ENCODE data around the gene S1PR1.
"Not testable (repeated sequence)": the region's sequence is repeated elsewhere in the genome, so short reads cannot be mapped to it uniquely, and the experiment has no call there.

Gene S1PR1

DNA sequence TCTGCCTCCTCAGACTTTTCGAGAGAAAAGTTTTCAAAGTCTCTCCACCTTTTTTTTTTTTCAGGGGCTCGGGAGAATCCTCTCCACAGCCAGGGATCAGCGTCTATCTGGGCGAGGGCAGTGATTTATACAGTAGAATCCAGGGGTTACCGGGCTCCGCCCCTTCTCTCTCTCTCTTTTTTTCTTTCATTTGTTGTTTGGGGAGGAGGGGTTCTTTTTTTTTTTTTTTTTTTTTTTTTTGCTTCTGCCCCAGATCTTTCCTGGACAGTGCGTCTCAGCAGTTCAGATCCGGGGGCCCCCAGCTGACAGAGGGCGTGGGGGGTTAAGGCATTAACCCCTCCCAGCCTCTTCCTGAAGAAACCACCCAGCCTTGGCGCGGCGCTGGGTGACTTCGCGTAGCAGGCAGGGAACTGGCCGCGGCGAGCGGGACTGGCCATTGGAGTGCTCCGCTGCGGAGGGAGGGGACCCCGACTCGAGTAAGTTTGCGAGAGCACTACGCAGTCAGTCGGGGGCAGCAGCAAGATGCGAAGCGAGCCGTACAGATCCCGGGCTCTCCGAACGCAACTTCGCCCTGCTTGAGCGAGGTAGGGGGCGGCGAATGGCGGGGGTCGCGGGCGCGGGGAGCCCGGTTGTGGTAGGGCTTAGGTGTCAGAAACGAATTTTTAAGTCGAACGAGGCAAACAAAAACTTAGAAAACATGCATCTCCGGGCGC, at the start of gene S1PR1:
S1PR1 (plus strand) TSS at position 504 of the 713 bp plus-strand sequence. CDS start 1,966 bp downstream, outside the sequence.
- no peak for FAIRE-seq

DNA sequence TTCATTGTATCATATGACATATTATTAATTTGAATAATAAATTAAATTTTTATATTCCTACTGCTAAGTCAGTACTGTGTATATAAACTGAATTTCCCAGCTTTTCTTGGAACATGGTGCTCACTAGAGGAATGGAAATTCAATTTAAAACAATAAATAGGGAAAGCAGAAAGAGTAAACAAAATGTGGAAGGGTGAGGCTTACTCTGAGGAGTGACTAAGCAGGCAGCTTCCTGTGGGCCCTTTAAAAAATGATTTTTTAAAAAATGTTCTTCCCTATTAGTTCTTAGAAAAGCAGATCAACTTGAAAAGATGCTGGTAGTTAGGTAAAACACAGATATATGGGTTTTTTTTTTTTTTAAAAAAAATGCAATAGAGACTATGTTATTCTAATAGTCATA, 49.5 kb upstream of the S1PR1 start:
- no peak for FAIRE-seq

DNA sequence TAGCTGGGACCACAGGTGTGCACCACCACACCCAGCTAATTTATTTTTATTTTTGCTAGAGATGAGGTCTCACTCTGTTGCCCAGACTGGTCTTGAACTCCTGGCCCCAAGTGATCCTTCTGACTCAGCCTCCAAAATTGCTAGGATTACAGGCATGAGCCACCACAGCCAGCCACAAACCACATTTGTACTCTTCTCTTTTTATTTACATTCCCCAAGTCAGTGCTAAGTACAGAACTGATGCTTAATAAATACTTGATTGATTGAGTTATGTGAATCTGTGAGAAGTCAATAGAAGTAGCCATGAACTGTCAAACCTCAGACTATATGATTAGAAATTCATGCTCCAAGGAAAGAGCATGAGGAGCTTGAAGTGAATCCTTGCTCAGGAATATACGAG, 48.5 kb upstream of the S1PR1 start:
- no peak for FAIRE-seq

DNA sequence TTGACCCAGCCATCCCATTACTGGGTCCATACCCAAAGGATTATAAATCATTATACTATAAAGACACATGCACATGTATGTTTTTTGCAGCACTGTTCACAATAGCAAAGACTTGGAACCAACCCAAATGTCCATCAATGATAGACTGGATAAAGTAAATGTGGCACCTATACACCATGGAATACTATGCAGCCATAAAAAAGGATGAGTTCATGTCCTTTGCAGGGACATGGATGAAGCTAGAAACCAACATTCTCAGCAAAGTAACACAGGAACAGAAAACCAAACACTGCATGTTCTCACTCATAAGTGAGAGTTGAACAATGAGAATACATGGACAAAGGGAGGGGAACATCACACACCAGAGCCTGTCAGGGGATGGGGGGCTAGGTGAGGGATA, 47.9 kb upstream of the S1PR1 start:
- FAIRE-seq: not testable (repeated sequence)

DNA sequence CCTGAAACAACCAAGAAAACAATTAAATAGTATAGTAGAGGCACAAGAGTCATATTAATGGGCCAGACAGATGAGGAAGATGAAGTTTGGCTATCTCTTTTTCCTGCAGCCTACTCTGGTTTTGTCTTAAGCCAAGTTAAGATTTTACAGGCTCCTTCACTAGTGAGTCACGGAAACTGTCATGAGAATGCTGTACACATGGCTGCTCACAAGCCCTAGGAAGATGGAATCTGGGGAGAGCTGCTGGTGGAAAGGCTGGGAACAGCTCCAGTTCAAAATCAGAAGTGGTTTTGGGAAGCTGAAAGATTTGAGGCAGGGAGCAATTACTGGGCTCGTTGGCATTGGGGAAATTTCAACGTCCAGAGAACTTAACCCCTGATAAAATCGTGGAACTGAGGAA, 46.4 kb upstream of the S1PR1 start:
- no peak for FAIRE-seq

DNA sequence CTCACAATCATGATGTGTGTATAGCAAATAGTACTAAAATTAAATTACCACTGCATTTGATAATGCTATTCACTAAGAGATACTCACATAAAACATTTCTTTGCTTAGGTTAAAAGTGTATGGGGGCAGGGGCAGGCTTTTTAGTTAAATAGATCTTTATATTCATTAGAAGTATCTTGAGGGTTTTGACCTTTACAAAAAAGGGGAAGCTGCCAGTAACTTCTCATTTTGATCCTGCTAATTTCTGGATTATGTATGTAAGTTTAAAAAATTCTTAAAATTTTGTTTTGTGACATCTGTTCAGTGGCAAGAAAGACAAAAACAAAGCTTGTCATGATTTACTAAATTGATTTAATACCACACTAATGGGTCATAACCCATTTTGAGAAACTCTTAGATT, 45.8 kb upstream of the S1PR1 start:
- FAIRE-seq: no peak

DNA sequence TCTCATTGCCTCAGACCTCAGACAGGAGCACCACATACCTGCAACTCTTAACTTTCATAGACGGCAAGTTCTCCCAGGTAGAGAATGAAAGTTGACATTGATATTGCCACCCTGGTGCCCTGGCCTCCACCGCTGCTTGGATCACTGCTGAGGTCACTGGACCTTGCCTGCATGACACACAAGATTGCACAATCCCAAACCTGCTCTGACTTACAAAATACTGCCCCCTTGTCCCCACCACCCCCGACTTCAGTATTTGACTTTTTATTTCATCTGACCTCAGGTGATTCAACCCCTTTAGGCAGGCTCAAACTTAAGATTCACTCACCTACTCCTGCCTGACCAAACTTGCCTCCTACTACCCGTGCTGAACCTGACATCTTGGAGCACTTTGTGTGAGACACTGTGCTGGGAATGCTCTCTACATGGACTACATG, 43.1 kb upstream of the S1PR1 start:
- FAIRE-seq: no peak

DNA sequence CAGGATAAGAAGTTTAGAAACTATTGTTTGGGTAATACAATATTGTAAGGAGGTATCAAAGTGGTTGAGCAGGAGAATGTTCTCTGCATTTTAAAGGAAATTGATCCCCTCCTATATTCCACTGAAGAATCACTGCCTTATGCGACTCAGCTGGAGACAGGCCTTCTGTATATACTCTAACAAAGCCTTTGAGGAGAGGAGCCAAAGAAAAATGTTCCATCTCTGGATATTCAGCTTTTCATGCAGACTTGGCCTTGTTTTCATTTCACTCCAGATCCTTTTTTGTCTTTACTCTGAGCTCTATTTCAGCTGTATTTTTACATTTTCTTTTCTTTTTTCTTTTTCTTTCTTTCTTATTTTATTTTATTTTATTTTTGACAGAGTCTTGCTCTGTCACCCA, 42.1 kb upstream of the S1PR1 start:
- no peak for FAIRE-seq

DNA sequence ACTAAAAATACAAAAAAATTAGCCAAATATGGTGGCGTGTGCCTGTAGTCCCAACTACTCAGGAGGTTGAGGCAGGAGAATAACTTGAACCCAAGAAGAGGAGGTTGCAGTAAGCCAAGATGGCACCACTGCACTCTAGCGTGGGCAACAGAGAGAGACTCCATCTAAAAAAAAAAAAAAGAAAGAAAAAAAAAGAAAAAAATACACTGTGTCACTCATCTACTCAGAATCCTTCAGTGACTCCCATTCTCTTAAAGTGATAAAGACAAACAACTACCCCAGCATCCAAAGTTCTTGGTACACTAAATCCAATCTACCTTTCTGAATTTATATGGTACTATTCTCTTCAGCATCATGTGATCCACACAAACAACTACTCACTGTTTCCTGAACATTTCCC, 40.2 kb upstream of the S1PR1 start:
- FAIRE-seq: no peak

DNA sequence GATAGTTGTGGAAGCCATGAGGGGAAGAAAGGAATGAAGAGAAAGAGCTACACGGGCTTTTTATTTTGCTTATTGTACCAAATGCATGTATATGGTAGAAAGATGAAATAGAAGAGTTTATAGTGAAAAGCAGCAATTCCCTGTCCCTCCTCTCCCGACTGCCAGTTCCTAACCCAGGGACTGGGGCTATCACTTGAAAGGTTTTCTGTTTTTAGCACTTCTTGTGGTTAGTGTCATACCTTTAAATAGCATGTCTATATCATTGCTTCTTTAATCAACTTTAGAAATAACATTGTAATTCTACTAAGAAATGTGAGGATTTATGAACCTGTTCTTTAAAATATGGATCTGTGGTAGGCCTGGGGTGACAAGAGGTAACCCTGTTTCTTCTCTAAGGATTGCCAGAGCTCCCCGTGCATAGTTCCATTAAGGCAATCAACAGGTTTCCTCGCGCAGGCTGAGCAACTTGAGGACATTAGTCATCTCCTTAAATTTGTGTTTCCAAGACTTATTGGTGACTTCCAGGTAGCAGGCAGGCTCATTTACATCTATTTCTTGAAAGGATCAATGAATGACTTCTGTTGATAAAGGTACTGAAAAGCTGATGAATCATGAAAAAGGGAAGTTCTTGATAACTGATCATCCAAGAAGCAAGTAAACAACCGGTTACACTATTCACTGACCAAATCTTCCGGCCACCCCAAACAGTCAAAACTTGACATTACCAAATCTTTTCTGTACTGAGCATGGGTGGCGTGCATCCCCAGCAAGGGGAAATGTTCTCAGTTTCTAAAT, 37.8 kb upstream of the S1PR1 start:
- FAIRE-seq: no peak

DNA sequence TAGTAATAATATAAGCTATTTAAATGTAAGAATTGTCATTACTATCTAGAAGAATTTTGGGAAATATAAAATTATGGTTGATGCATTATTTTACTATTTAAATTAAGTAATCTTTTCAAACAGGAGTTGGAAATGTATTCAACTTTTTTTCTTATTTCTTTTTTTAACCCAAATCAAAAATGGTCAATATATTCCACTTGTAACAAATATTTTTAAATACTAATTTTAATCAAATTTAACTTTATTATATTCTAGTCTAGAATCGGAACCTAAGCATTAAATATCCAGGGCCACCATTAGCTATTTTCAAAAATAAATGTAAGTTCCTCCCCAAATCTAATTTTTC, 37.2 kb upstream of the S1PR1 start:
- FAIRE-seq: no peak

DNA sequence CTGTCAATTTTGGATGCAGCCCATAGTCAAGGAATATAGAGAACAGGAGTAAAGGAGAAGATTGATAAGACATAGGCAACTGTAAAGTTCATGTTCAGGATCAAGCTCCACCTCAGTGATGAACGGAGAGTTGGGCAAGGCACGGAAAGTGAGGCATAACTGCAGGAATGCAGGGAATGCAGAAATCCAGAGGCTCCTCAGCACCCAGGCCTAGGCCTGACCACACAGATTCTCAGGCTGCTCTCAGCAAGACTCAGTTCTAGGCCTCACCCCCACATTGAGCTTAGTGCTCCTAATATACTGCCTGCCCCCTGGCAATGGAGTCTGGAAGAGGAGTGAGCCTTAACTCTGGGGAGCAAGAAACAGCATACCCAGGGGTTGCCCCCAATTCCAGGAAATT, 36.3 kb upstream of the S1PR1 start:
- no peak for FAIRE-seq

DNA sequence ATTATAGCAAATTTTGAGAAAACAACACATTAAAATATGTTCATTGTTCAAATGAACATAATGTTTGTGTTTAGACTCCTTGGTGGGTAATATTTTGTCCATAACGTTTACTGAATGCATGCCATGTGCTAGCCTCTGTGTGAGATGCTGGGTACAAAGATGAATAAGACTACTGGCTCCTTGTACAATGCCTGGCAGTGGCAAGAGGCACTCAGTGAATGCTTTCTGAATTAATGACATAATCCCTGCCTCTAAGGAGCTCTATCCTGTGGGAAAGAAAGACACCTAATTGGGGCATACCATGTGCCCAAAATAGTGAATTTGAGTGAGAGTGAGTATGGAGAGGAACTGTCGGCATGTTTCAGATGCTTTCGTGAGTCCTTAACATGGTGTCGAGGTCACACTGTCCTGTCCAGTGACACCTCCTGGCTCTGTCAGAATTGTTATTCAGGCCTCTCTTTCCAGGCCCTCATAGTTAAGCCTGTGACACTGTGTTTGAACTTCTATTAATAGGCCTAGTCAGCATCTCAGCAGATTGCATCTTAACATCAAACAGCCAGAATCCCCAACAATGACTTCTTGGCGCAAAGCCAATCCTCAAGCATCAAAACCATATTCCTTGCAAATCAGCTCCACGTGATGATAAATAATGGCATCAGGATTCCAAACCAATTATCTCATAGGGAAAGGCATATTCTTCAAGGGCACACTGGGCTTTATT, 32.8 kb upstream of the S1PR1 start:
- no peak for FAIRE-seq

DNA sequence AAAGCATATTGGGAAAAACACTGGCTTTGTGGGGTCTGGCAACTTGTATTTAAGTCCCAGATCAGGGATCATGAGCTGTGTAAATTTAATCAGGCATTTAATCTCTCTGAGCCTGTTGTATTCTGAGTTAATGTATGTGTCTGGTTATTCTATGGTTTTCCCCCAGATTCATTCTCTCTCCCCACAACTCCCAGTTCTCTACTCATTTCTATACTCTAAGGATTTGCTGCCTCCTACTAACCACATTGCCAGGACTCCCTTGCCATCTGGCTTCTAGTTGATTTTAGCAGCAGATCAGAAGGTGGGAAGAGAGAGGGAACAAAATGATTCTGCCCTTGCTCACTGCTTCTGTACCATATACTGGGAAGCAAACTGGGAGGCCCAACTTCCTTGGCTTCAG, 31.4 kb upstream of the S1PR1 start:
- FAIRE-seq: no peak

DNA sequence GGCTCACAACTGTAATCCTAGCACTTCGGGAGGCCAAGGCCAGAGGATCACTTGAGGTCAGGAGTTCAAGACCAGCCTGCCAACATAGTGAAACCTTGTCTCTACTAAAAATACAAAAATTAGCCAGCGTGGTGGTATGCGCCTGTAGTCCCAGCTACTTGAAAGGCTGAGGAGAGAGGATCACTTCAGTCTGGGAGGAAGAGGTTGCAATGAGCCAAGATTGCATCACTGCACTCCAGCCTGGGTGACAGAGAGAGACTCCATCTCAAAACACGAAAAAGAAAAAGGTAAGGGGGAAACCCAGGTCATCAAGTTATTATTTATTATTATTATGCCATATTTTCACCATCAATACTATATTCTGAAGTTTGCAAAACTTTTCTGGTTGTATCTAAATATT, 30.7 kb upstream of the S1PR1 start:
- FAIRE-seq: not testable (repeated sequence)

DNA sequence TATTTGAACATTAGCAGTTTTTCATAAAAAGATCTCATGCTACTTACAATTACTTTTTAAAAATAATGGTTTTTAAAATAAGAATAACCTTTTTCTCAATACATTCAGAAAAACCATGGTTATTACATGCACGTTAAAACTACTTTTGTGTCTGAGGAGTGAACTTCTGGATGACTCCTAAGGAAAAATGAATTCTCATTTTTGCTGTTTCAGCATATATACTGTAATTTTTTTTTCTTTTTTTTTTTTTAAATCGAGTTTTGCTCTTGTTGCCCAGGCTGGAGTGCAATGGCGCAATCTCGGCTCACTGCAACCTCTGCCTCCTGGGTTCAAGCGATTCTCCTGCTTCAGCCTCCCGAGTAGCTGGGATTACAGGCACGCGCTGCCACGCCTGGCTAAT, 29.5 kb upstream of the S1PR1 start:
- FAIRE-seq: not testable (repeated sequence)

DNA sequence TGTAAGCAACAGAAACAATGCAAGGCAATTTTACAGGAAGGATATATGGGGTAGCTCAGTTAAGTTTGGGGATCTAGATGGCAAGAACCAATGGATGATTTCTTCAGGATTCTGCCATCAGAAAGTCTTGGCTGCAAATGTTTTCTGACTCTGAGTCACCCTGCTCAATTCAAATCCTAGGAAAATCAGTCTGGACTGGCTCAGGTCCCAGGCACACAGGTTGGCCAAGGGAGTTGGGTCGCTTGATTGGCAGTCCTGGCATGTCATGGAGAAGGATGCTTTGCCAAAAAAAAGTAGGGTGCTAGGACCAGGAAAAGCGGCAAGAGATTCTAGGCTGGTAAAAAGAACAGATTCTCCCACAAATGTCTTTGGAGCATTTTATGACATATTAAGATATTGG, 28.9 kb upstream of the S1PR1 start:
- no peak for FAIRE-seq

DNA sequence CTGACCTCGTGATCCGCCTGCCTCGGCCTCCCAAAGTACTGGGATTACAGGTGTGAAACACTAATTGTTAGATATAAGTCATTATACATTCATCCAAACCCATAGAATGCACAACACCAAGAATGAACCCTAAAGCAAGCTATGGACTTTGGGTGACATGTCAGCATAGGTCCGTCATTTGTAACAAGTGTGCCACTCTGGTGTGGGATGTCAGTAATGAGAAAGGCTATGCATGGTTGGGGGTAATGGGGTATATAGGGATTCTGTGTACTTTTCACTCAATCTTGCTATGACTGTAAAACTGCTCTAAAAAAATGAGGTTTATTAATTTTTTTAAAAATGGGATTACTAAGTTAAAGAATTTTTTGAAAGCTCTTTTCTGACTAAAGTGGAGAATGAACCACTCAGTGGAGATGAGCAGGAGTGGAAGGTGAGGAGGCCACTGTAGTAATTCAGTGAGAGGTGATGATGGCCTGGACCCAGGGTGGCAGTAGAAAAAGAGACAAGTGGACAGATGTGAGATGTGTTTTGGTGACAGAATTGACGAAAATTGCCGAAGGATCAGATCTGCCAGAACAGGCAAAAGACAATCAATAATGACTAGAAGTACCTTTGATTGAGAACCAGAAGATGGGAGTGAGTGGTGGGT, 21.3 kb upstream of the S1PR1 start:
- FAIRE-seq: no peak

DNA sequence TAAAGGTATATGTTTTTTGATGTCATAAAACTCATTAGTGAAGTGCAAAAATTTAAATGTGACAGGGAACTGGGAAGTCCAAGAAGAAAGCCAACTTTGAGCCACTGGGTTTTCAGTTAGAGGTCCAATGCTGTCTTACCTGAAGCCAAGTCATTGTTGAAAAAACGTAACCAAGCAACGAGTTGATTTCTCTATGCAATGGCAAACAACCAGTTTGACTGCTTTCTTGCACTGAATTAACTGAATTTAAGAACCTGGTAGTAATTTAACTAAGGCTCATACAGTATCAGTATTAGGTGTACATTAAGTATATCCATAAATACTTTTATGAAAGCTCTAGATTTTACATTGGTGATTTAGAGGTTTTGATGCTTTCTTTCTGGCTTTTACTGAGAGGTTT, 20.2 kb upstream of the S1PR1 start:
- FAIRE-seq: no peak

DNA sequence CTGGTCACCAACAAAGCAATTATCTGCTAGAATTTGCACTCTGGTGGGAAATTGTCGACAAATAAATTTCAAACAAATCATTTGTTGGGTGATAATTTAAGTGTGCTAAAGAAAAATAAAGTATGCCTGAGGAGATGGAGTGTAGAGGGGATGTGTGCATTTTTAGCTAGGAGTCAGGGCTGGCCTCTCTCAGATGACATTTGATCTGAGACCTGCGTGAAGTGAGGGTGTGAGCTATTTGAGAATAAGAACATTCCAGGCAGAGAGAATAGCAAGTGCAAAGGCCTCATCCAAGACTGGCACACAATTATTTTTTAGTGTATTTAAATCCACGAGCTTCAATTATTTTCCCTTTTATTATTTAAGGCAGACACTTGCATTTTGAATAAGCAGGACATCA, 19.7 kb upstream of the S1PR1 start:
- FAIRE-seq: no peak

DNA sequence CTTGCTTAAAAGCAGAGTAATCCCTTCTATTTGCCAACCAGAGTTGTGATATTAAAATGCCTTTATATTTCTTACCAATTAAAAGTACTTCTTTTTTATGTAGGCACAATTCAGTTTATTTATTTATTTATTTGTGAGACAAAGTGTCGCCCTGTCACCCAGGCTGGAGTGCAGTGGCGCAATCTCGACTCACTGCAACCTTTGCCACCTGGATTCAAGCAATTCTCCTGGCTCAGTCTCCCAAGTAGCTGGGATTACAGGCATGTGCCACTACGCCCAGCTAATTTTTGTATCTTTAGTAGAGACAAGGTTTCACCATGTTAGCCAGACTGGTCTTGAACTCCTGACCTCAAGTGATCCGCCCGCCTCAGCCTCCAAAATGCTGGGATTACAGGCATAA, 17.9 kb upstream of the S1PR1 start:
- FAIRE-seq: not testable (repeated sequence)

DNA sequence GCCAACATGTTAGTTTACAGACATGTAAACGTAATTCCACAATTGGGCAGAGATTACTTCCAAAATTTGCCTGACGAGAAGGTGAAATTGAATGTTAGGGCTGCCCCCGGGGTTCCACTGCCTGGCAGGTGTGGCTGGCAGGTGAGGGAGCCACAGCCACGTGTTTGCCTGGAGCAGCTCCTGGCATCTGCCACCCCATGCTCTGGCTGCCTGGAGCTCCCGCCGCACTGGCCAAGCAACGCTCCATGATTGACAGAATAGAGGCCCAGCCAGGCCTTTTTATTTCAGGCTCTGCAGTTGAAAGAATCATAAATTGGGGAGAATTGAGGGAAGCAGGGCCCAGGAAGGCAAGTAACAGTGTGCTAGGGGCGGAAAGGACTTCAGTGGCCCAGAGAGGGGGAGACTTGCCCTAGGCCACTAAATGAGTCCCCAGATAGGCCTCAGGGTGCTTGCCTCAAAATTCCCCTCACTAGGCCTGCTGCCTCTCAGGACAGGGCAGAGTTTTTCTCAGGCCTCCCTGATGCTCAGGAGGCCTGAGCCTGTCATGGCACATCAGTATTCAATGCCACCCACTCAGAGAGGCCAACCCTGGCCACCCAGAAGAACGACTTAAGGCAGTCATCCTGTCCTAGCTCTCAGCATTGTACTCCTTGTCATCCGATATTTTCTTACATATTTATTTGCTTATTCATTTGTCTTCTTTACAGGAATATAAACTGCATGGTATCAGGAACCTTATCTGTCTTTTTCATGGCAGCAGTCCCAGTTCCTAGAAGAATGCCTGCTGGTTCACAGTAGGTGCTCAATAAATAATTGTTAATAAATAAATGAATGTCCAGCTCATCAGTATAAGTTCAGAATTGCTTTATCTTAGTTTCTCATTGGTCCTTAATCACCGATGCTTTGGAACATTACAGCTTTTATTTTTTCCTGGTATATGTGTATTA, 16.6 kb upstream of the S1PR1 start:
- FAIRE-seq: no peak

Measured in G401.6 (cell line).